Activated naive CD4-positive, alpha-beta T cell (primary cell): ENCODE measurements around the gene ZNF385A.
"Not testable (repeated sequence)": the region's sequence is repeated elsewhere in the genome, so short reads cannot be mapped to it uniquely, and the experiment has no call there.

Experiments
- DNase-seq, 4 experiments: peaks; one replicate each; lab custom pipeline; 2025; lab: John Stamatoyannopoulos, UW

The ZNF385A gene

GRCh38 chr12:54355104-54355815, 29.3 kb downstream of the ZNF385A start:
- no peak for DNase-seq

DNA sequence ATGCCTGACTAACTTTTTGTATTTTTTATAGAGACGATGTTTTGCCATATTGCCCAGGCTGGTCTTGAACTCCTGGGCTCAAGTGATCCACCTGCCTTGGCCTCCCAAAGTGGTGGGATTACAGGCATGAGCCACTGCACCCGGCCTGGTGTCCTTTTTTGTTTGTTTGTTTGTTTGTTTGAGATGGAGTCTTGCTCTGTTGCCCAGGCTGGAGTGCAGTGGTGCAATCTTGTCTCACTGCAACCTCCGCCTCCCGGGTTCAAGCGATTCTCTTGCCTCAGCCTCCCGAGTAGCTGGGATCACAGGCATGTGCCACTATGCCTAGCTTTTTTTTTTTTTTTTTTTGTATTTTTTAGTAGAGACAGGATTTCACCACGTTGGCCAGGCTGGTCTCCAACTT, 30.3 kb downstream of the ZNF385A start:
- DNase-seq, result not testable (repeated sequence)

DNA sequence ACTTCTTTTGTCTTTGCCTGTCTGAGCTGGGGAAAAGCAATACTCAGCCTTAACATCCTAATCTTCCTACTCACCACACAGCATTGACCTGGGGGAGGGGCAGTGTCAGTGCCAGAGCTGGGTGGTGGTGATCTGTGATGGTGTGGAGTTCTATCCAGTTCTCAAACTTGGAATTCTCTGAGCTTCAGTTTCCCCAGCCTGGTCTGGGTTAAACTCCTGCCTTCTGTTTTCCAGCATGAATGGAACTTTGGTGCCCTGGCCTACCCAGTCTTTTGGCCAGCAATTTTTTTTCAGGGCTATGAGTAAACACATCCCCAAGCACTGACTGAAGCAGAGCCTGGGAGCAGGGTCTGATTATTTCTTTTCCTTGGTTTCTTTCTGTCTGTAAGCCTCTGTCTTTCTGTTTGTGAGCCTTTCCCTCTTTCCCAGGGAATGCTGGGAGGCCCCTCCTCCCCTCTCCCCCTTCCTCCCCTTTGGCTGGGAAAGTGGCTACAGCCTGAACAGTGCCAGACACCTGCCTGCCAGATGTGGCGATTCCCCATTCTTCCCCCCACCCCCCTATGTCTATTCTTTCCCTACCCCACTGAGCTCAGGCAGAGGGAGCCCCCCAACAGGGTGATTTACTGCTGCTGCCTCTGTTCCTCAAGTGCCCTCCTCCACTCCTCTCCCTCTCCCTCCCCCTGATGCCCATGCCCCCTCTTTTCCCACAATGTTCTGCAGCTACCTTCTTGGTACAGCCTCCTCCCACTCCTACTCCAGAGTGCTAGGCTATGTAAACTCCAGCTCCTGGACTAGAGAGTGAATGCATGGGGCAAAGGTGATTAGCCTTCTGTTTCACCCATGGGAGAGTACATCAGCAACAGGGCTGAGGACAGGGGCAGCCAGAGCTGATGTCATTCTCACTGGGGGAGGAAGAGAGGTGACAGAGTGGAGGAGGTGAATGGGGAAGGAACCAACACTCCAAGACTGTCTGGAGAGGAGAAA, 31.4 kb downstream of the ZNF385A start:
- DNase-seq, result no peak

DNA sequence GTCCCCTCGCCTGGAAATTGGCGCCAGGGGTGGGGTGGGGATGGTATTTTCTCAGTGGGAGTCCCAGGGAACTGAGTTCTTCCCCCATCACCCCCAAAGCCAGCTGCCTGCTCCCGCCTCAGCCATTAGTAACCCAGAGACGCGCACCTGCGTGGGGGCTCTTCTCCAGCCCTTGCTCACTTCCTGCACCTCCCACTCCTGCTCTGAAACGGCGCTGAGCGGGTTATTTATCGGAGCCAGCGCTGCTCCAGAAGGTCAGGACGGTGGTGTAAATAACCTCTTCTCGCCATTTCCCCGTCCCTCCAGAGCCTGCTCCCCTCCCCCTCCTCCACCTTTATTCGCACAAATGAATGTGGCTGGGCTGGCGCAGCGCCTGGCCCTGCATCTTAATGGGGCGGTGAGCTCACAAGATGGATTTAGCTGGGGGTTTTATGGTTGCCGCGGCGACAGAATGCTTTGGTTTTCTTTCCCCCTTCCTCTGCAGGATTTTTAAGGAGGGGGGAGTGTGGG, 32.5 kb downstream of the ZNF385A start:
- DNase-seq, result peak in 1 of 4 experiments; percentile 12

- no peak for DNase-seq
Observed at GRCh38 chr12:54351341-54351740, 33.2 kb downstream of the ZNF385A start.

DNA sequence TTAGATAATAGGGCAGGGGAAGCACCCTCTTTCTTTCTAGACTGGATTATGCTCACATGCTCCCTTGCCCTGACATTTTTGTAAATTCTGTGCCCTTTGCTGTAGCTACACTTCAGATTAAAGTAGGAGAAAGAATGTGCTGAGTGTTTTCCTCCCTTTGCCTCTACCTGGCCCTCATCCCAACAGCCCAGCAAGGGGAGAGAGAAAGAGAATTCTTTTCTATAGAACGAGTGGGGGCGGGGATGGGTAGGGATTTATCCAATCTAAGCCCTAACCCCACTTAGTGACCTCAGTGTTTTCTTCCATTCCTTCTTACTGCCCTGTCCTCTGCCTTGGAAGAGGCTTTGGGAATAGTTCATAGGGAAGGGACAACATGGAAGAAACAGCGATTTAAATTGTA, 33.8 kb downstream of the ZNF385A start:
- DNase-seq, result no peak

GRCh38 chr12:54349679-54350078, 34.9 kb downstream of the ZNF385A start:
- DNase-seq, result no peak

DNA sequence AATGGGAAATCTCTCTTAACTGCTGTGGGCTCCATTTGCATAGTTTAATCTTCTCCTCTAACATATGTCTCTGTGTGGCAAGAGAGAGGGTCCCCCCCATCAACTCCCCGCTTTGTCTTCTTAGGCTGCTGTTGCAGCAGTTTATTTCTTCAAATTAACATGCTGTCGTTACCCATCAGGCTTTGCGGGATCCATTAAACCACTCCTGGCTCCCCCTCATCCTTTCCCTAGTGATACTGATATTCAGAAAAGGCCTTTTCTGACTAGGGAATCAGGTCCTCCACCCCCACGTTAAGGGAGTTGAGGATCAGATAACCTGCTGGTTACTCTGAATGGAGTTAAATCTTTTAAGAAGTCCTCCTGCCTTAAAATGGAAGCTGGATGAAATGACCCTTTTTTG, 35.5 kb downstream of the ZNF385A start:
- DNase-seq, result no peak

DNA sequence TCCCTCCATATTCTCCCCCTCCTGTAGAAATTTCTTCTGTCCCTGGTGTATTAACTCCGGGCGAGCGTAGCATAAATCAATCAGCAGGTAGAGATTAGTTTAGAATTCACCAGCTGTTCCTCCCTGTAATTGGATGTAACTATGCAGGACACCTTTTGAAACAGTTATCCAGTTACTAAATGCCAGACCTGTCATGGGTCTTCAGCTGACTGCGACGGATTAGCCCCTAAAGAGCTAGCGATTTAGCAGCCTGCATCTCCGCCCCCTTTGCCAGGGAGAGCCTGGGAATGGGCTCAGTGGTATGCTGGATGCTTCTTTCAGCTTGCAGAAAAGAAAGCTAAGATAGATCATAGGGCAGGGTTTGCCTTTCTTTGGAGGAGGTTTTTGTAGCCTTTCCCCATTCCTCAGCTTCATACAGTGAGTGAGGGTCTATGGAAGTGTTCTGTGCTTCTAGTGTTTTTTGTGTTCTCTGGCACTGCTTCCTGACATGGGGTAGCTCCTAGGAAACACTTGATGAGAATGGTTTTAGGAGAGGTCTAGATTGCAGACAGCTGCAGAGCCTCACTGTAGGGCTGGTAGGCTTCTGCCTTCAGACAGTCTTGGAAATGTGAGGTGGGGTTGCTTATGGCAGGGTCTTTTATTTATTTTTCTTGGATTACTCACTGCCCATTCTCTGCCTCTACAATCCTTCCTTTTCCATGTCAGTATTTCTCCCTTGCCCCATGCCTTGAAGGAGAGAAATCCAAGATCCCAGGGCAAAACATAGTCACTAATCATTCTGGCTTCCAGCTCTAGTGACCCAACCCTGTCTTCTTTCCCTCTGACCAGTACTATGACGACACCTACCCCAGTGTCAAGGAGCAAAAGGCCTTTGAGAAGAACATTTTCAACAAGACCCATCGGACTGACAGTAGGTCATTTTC, 42.9 kb downstream of the ZNF385A start:
- no peak for DNase-seq

DNA sequence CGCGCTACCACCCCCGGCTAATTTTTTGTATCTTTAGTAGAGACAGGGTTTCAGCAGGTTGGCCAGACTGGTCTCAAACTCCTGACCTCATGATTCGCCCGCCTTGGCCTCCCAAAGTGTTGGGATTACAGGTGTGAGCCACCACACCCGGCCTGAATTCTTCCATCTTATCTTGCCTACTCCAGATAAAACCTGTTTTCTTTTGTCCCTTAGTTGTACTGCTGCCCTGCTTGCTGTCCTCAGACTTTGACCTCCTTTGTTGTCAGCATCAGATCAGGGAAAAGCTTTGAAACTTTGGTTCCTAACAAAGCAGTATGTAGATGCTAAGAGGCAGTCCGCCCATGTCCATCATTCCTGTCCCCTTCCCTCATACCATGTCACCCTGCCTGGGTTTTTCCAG, 43.7 kb downstream of the ZNF385A start:
- DNase-seq, result no peak

GRCh38 chr12:54338698-54339296, 45.7 kb downstream of the ZNF385A start:
- no peak for DNase-seq

DNA sequence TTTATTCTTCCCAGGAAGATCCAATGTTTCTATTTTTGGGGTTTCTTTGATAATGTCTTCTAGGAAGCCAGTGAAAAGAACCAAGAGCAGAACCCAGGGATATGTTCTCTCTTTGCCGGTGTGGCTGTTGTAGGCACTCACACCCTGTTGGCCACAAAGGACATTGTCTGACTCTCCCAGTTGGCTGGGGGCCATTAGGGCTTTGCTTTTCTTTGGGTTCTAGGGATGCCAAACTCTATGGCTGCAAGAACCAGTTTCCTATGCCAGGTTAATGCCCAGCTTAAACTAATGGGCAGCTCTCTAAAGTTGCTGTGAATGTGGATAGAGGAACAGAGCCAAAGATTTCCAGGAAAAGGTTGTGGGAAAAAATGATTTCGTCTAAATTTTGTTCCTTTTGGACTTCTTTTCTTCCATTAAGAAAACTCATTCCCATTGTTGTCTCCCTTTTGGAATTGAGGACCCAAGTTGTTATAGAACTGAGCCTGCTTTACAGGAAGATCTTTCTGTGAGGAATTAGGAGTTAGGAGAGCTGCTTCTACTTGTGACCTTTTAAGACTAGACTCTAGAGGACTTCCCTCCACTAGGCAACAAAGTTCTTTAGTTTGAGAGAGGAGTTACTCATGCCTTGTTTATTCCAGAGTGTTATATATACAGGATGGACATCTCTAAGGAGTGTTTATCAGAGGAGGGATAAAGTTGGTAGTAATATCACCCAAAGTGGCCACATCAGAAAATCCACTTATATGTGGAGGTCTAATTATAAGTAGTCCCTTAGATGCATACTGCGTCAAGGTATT, 46.5 kb downstream of the ZNF385A start:
- no peak for DNase-seq

DNA sequence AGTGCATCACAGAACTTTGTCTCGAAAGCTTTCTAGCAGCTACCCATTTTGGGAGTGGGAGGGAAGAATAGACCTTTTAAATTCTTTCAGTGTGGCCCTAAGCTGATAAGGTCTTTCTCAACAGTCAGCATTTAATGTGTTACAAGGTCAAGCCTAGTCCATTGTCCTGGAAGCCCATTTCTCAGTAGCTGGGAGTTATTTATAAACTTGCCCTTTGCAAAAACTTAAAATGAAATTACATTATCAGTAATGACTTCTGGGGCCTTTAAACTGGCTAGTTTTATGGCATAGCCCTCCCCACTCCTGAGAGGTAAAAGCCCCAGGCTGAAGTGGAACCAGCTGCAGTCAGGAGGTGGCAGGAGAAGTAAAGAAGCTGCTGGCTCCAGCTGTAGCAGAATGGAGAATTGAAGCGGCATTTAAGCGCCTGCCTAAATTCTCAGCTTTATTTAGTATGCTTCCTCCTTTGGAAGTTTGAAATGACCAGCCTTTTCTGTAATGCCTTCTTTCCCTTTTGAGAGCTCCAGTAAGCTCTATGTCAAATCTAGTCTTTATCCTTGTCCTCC, 47.2 kb downstream of the ZNF385A start:
- no peak for DNase-seq

DNA sequence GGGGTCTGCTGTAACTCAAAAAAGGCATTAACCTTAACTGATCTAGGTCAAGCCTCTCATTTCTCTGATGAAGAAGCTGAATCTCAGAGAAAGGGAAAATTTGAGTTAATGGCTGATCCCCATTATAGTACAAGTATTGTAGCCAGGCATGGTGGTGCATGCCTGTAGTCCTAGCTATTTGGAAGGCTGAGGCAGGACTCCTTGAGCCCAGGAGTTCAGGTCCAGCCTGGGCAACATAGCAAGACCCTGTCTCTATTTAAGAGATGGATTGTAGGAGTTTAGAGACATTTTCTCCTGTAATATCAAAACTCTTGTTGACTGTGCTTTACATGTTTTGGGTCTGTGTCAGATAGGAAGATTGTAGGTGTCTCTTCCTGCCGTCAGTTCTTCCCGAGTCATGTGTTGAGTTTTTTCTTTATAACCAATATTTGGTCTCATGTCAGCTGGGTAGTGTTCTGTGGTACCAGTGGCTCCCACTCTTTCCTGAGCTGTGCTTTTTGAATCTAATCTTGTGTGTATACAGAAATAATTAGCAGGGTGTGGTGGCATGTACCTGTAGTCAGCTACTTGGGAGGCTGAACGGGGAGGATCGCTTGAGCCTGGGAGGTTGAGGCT, 51.0 kb downstream of the ZNF385A start:
- DNase-seq, result no peak

GRCh38 chr12:54331461-54331860, 53.1 kb downstream of the ZNF385A start:
- DNase-seq, result no peak

- DNase-seq, result no peak
Observed at GRCh38 chr12:54330442-54330841, 54.1 kb downstream of the ZNF385A start.

GRCh38 chr12:54329759-54330158, 54.8 kb downstream of the ZNF385A start:
- DNase-seq, result no peak

- no peak for DNase-seq
Observed at GRCh38 chr12:54328595-54329337, 55.8 kb downstream of the ZNF385A start.
